Measurements from ENCODE around the gene UNCX. TPM values are rescaled to one million over a fixed set of nuclear protein-coding genes. Genes with fewer than 3 reads are reported as not detected.

UNCX gene
- total RNA-seq, 1 experiment from 2014 or later: not detected

DNA sequence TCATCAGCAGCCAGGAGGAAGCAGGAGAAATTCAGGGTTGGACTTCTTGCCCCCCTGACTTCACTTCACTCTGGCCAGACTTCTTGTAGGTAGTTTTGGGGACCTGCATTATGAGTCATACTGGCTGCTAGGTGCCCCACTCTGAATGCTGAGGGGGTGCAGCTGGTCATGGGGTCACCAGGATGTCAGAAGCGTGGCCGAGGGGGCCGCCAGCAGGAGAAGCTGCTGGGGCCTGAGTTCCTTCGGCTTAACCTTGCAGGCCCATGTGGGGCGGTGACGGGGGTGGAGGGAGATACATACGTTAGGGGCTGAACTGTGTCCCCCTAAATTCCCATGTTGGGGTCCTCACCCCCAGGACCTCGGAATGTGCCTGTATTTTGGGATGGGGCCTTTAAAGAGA lies 18.2 kb downstream of the UNCX start:
- no peak for DNase-seq (ENCODE audit: low read depth, low spot score)
- no peaks in the 10 kb centered on the region for H3K79me2 ChIP-seq (ENCODE audit: insufficient read depth, low read length)
- H3K27me3 ChIP-seq (ENCODE audit: insufficient read depth, low read length): no peaks in the 10 kb centered on the region
- H3K36me3 ChIP-seq (ENCODE audit: control insufficient read depth in 1 of 2, insufficient read depth in 2 of 2, low read length in 2 of 2): no peaks in the 10 kb centered on the region
- TF ChIP-seq CBX3 (IDR thresholded peaks at IDR 0.05; ENCODE audit: low read depth) (no peak), EZH2 (IDR thresholded peaks at IDR 0.05) (no peak), SP1 (IDR thresholded peaks at IDR 0.05; ENCODE audit: low read depth) (no peak), SRF (IDR thresholded peaks at IDR 0.05; ENCODE audit: low read depth) (no peak)
- TF ChIP-seq, protein P1, sequence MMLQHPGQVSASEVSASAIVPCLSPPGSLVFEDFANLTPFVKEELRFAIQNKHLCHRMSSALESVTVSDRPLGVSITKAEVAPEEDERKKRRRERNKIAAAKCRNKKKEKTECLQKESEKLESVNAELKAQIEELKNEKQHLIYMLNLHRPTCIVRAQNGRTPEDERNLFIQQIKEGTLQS (IDR thresholded peaks at IDR 0.05): no peak
- TF ChIP-seq, protein P2, sequence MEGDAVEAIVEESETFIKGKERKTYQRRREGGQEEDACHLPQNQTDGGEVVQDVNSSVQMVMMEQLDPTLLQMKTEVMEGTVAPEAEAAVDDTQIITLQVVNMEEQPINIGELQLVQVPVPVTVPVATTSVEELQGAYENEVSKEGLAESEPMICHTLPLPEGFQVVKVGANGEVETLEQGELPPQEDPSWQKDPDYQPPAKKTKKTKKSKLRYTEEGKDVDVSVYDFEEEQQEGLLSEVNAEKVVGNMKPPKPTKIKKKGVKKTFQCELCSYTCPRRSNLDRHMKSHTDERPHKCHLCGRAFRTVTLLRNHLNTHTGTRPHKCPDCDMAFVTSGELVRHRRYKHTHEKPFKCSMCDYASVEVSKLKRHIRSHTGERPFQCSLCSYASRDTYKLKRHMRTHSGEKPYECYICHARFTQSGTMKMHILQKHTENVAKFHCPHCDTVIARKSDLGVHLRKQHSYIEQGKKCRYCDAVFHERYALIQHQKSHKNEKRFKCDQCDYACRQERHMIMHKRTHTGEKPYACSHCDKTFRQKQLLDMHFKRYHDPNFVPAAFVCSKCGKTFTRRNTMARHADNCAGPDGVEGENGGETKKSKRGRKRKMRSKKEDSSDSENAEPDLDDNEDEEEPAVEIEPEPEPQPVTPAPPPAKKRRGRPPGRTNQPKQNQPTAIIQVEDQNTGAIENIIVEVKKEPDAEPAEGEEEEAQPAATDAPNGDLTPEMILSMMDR (IDR thresholded peaks at IDR 0.05 in 2 of 3, conservative IDR thresholded peaks at IDR 0.05 in 1 of 3; ENCODE audit: borderline replicate concordance in 1 of 3, insufficient read depth in 1 of 3, low read depth in 2 of 3, low read length in 2 of 3): no peak
- ChIA-PET CTCF (no interaction called here), RAD21 (ENCODE audit: low non-redundant PET in 1 of 2, low total read pairs in 2 of 2, uncharacterized antibody in 2 of 2, unreplicated experiment in 2 of 2) (no interaction called here), POLR2A (no interaction called here)
- no peak overlapping the region for H3K9ac ChIP-seq (ENCODE audit: low read length)
- BruUV-seq (replicated peaks): no TSS peak
- no peak for ATAC-seq
- no peak overlapping the region for H2AFZ ChIP-seq (ENCODE audit: low read depth, low read length, poor library complexity, severe bottlenecking)
- H3K4me3 ChIP-seq (replicated peaks in 1 of 2; ENCODE audit: low read depth in 1 of 2, low read length in 2 of 2): no peak overlapping the region
- H4K20me1 ChIP-seq (ENCODE audit: insufficient read depth): no peaks in the 10 kb centered on the region
- H3K9me3 ChIP-seq (ENCODE audit: control insufficient read depth in 1 of 2, insufficient read depth in 1 of 2, low read depth in 1 of 2, low read length in 2 of 2): no peaks in the 10 kb centered on the region
- H3K9me2 ChIP-seq (ENCODE audit: insufficient read depth): no peaks in the 10 kb centered on the region
- no peaks in the 10 kb centered on the region for H3K4me1 ChIP-seq (ENCODE audit: control insufficient read depth in 1 of 2, insufficient read depth in 2 of 2, low read length in 2 of 2)
- no peak overlapping the region for H3K27ac ChIP-seq (ENCODE audit: low read depth, low read length)
- intact Hi-C loops (cut with micrococcal nuclease): no loop called here
- H3K4me2 ChIP-seq (ENCODE audit: low read length): no peak overlapping the region

DNA sequence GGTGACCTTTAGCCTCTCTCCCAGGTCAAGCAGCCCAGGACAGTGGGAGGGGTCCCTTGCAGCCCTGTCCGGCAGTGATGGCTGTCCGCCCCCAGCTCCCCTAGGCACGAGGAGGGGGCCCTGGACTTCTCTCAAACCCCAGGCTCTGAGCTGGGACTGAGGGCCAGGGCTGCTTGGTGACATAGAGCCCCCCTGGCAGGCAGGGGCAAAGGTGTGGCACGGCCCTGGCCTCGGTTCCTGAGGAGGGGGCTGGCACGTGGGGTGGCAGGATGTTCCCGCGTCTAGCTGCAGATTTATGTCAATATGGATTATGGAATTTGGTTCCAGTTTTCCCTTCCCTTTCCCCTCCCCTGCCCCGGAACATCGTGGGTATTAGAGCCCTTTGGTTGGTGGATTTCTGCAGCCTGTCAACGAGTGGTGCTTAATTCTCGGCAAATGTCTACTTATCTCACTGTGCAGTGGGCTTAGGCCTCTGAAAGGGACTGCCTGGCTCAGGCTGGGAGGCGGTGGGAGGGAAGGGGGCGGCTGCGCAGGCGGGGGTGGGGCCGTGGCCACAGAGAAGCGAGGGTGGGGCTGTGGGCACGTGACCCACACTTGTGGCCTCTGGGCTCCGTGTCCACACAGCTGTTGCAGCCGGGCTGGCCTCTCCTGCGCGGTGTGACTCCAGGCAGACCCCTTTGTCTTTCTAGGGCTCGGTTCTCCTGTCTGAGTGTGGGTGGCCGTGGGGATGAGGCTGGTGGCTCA lies 19.3 kb downstream of the UNCX start:
- BruUV-seq (replicated peaks): no TSS peak
- CTCF ChIA-PET: no interaction called here
- H3K9me2 ChIP-seq (ENCODE audit: insufficient read depth): no peaks in the 10 kb centered on the region
- DNase-seq (ENCODE audit: low read depth, low spot score): no peak
- TF ChIP-seq, protein P3, sequence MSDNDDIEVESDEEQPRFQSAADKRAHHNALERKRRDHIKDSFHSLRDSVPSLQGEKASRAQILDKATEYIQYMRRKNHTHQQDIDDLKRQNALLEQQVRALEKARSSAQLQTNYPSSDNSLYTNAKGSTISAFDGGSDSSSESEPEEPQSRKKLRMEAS (IDR thresholded peaks at IDR 0.05): no peak
- TF ChIP-seq ELF1 (IDR thresholded peaks at IDR 0.05; ENCODE audit: borderline replicate concordance, low read depth) (no peak), EGR1 (IDR thresholded peaks at IDR 0.05; ENCODE audit: low read depth) (no peak), CBX3 (IDR thresholded peaks at IDR 0.05; ENCODE audit: low read depth) (no peak), SIN3A (IDR thresholded peaks at IDR 0.05; ENCODE audit: low read depth) (no peak), RAD21 (IDR thresholded peaks at IDR 0.05; ENCODE audit: low read depth) (no peak), EZH2phosphoT487 (IDR thresholded peaks at IDR 0.05; ENCODE audit: borderline replicate concordance) (no peak)
- TF ChIP-seq, protein P2 (IDR thresholded peaks at IDR 0.05 in 2 of 3, conservative IDR thresholded peaks at IDR 0.05 in 1 of 3; ENCODE audit: borderline replicate concordance in 1 of 3, insufficient read depth in 1 of 3, low read depth in 2 of 3, low read length in 2 of 3): no peak
- no peaks in the 10 kb centered on the region for H3K79me2 ChIP-seq (ENCODE audit: insufficient read depth, low read length)
- no peaks in the 10 kb centered on the region for H3K27me3 ChIP-seq (ENCODE audit: insufficient read depth, low read length)
- intact Hi-C loops (cut with micrococcal nuclease): no loop called here
- H2AFZ ChIP-seq (ENCODE audit: low read depth, low read length, poor library complexity, severe bottlenecking): no peak overlapping the region
- H4K20me1 ChIP-seq (ENCODE audit: insufficient read depth): no peaks in the 10 kb centered on the region
- POLR2A ChIA-PET: no interaction called here
- no peak overlapping the region for H3K27ac ChIP-seq (ENCODE audit: low read depth, low read length)
- RAD21 ChIA-PET (ENCODE audit: low non-redundant PET in 1 of 2, low total read pairs in 2 of 2, uncharacterized antibody in 2 of 2, unreplicated experiment in 2 of 2): no interaction called here
- H3K9me3 ChIP-seq (ENCODE audit: control insufficient read depth in 1 of 2, insufficient read depth in 1 of 2, low read depth in 1 of 2, low read length in 2 of 2): no peaks in the 10 kb centered on the region
- H3K36me3 ChIP-seq (ENCODE audit: control insufficient read depth in 1 of 2, insufficient read depth in 2 of 2, low read length in 2 of 2): no peaks in the 10 kb centered on the region
- no peak overlapping the region for H3K9ac ChIP-seq (ENCODE audit: low read length)
- no peaks in the 10 kb centered on the region for H3K4me1 ChIP-seq (ENCODE audit: control insufficient read depth in 1 of 2, insufficient read depth in 2 of 2, low read length in 2 of 2)
- no peak for ATAC-seq
- no peak overlapping the region for H3K4me2 ChIP-seq (ENCODE audit: low read length)
- H3K4me3 ChIP-seq (replicated peaks in 1 of 2; ENCODE audit: low read depth in 1 of 2, low read length in 2 of 2): no peak overlapping the region

Data from HCT116 (cell line).